Measurements from ENCODE around the gene TCP10L.
"Not testable (repeated sequence)": the region's sequence is repeated elsewhere in the genome, so short reads cannot be mapped to it uniquely, and the experiment has no call there.

Gene TCP10L

DNA sequence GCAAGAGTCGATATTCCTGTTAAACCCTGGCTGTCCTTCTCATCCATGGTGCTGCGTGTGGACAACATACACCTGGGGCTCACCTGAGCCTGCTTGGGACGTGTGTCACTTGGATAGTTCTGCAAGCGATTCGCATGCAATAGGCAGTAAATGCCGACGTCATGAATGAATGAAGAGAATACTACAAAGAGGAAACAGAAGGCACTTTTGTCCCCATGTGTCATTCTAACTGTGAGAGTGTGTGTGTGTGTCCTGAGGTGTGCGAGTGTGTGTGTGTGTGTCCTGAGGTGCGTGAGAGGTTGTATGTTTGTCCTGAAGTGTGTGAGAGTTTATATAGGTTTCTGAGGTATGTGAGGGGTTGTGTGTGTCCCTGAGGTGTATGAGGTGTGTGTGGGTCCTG, 647 bp upstream of the TCP10L start:
- no peak for DNase-seq (ENCODE audit: low read depth)

DNA sequence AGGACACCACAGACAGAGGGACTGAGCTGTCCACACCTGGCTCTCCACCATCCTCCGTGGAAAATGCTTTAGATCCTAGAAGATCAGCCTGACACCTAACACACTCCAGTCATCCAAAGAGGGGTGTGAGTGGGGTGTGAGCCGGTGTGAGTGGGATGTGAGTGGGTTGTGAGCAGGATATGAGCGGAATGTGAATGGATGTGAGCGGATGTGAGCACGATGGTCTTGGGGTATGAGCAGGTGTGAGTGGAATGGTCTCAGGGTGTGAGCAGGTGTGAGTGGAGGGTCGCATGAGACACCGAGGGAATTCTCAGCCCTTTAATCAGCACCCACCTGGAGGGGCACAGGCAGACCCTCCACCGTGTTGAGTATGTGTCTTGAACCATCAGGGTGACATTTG, 851 bp downstream of the TCP10L start:
- DNase-seq (ENCODE audit: low read depth) = no peak

- DNase-seq (ENCODE audit: low read depth) = no peak
These were observed 3.6 kb downstream of the TCP10L start for GRCh38 chr21:32581732-32582131.

DNA sequence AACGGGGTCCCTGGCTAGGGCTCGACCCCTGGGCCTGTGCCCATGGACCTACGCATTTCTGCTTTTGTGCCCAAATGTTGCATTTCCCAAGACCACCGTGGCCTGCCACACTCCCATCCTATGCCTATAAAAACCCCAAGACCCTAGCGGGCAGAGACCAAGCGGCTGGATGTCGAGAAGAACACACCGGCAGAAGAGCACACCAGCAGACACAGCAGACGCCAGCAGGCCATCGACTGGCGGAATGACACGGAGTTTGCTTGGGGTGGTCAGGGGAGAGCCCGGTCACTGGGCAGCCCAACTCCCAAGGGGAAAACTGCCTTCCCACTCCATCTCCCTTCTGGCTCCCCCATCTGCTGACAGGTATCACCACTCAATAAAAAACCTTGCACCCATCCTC, 4.4 kb downstream of the TCP10L start:
- no peak for DNase-seq (ENCODE audit: low read depth)

GRCh38 chr21:32578107-32578691, 7.1 kb downstream of the TCP10L start:
- DNase-seq (ENCODE audit: low read depth) = no peak

- DNase-seq (ENCODE audit: low read depth) = no peak
These were observed 9.3 kb downstream of the TCP10L start for GRCh38 chr21:32576011-32576410.

GRCh38 chr21:32574946-32575925, 10.1 kb downstream of the TCP10L start:
- no peak for DNase-seq (ENCODE audit: low read depth)

DNA sequence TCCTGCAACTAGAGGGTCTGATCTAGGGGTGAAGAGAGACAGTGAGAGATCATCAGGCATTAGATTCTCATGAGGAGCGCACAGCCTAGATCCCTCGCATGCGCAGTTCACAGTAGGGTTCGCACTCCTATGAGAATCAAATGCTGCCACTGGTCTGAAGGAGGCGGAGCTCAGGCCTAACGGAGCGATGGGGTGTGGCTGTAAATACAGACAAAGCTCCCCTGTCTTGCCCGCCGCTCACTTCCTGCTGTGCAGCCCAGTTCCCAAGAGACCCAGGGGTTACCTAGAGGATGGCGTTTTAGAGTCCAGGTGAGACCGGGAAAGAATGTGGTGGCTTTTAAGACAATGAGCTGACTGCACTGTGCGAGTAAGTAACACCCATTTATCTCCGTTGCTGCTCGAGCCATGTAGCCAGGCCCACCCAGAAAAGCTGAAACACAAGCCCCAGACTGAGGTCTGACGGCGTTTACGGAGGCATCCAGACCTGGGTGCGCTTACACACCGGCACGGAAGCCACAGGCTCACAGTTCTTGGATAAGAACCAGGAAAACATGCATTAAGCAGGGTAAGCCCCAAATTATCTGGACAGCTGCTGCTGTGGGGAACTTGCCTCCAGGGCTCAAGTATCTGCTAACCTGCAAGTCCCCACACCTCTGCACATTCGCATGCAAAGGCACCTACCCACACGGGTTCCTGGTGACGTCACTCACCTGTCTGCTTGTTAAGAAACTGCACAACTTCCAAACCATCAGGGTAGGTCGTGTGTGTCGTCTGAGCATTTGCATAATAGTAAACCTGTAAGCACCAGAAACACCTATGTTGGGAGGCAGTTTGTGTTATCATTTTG, 12.5 kb downstream of the TCP10L start:
- no peak for DNase-seq (ENCODE audit: low read depth)

- DNase-seq (ENCODE audit: low read depth) = no peak
These were observed 14.9 kb downstream of the TCP10L start for GRCh38 chr21:32570456-32570855.

GRCh38 chr21:32569261-32570230, 15.8 kb downstream of the TCP10L start:
- peak; percentile 56 for DNase-seq (ENCODE audit: low read depth)

DNA sequence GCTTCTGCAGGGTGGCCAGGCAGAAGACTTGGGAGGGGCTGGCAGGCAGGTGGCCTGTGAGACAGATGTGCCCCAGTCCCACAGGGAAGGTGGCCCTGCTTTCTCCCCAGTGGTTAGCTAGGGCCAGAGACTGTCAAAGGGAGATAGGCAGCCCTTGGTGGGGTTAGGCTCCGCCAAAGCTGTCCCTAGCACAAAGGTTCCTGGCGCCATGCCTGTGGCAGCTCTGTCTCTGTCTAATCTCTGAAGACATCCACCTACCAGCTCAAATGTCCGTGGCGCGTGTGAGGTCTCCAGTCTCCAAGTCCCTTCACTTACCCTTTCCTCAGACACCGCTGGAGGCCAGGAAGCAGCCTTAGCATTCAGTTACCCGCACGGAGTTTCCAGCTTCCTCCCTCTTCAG, 17.7 kb downstream of the TCP10L start:
- DNase-seq (ENCODE audit: low read depth) = no peak

DNA sequence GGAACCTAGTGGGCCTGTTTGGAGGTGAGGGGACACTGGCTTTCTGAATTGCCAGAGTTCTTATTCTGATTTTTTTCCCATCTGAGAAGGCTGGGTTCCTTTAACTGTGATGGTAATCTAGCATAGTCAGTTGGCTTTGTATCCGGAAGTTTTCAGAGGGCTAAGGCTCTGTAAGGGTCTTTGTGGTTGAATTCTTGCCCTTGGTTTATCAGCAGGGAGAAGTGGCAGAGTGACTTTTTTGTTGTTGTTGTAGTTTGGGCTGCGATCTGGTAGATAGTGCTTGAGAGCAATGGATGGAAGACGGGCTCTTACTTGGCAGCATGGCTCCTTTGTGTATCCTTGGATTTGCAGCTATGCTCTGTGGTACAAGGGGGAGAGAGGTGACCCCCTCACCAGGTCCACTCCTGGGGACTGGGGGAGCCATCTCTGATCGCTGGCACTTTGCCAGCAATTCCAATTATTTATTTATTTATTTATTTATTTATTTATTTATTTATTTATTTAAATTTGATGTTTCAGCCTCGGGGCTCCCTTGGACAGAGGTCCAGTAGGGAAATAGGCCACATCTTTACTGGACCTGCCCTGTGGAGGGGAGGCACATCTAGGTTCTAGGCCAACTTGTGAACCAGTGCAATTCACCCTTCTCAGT, 18.5 kb downstream of the TCP10L start:
- DNase-seq (ENCODE audit: low read depth) = no peak

- no peak for DNase-seq (ENCODE audit: low read depth)
These were observed 19.4 kb downstream of the TCP10L start for GRCh38 chr21:32565856-32566465.

- DNase-seq (ENCODE audit: low read depth) = no peak
These were observed 22.4 kb downstream of the TCP10L start for GRCh38 chr21:32562915-32563314.

- DNase-seq (ENCODE audit: low read depth) = peak; percentile 80
These were observed 22.9 kb downstream of the TCP10L start for GRCh38 chr21:32562426-32562825.

DNA sequence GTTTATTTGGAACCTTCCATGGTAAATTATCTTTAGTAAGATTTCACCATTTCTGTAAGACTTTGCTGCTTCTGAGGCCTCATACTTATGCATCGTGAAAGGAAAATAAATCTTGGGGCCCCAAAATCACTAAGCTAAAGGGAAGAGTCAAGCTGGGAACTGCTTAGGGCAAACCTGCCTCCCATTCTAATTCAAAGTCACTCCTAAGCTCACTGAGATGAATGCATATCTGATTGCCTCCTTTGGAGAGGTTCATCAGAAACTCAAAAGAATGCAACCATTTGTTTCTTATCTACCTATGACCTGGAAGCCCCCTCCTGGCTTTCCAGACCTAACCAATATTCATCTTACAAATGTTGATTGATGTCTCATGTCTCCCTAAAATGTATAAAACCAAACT, 23.8 kb downstream of the TCP10L start:
- not testable (repeated sequence) for DNase-seq (ENCODE audit: low read depth)

DNA sequence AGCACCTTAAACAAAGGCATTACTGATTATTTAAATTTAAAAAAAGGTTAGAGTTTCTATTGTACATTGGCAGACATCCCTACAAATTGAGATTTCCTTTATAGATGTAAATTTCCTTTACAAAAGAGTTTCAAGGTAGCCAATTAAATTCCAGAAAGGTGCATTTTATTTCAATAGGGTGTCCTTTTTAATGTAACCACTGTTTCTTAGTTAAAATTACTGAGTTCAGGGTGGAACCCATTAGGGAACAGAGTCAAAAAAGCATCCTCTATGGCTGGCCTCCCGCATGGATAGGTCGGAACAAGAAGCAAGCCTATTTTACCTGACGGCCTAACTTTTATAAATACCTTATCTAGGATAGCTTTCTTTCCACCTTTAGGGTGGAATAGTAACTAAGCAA, 24.4 kb downstream of the TCP10L start:
- DNase-seq (ENCODE audit: low read depth) = no peak

- no peak for DNase-seq (ENCODE audit: low read depth)
These were observed 26.2 kb downstream of the TCP10L start for GRCh38 chr21:32559006-32559610.

DNA sequence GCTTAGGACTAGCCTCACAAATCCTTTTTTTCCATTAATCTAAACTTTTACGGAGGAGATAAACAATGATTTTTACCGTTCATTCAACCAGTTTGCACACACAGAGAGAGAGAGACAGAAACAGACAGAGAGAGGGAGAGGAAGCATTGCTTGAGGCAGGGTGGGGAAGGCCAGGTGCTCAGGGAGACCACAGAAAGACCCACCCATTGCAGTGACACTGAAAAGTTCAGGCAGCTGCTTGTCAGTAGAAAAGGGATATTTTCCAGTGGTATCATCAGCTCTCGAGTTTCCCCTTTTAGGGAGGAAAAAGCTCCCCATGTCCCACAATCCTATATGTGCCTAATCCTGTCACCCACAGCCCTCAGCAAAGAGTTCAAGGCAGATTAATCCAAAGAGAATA, 27.2 kb downstream of the TCP10L start:
- no peak for DNase-seq (ENCODE audit: low read depth)
